Prostate gland (tissue), 2 donors: Measurements from ENCODE around the gene C10orf67. TPM values are rescaled to one million over a fixed set of nuclear protein-coding genes. Genes with fewer than 3 reads are reported as not detected.

Experiments
- DNase-seq: peaks from one replicate; pipeline ENCODE4 v3.0.0-alpha.2; 2019; ENCODE audit warnings: low spot score
- H3K27ac ChIP-seq, 2 donors: fragments of 200-600 bp; sonication (generic); 2 replicates each; pipeline ENCODE4 v1.5.1; 2017 to 2019
- H3K27me3 ChIP-seq: fragments of 200-600 bp; sonication (generic); replicated peaks from 2 replicates; pipeline ENCODE4 v1.5.1; 2019; ENCODE audit not compliant: insufficient read depth
- H3K36me3 ChIP-seq, 2 donors: fragments of 200-600 bp; sonication (generic); 1 replicate in 1 of 2; 2 replicates in 1 of 2; pipeline versions ENCODE4 v1.5.1 to v1.8.1; 2017 to 2019
- H3K4me1 ChIP-seq: fragments of 200-600 bp; sonication (generic); replicated peaks from 2 replicates; pipeline ENCODE4 v1.5.1; 2019
- H3K4me3 ChIP-seq, 2 donors: fragments of 200-600 bp; sonication (generic); 2 replicates each; pipeline ENCODE4 v1.5.1; 2017 to 2019
- H3K9me3 ChIP-seq: fragments of 200-600 bp; sonication (generic); 2 replicates; pipeline ENCODE4 v1.5.1; 2017
- CTCF ChIP-seq, 4 experiments: fragments of 200-600 bp in 2 of 4; fragments of 450-650 bp in 2 of 4; sonication (generic) in 2 of 4; IDR thresholded peaks; 1 replicate in 3 of 4; 2 replicates in 1 of 4; pipeline ENCODE4 v1.5.1; 2016 to 2019; ENCODE audit warnings: antibody characterized with exemption in 4 of 4, mild to moderate bottlenecking in 2 of 4, moderate library complexity in 2 of 4
- POLR2A ChIP-seq: fragments of 450-650 bp; IDR thresholded peaks from one replicate; pipeline ENCODE4 v1.6.1; 2016; ENCODE audit warnings: antibody characterized with exemption, mild to moderate bottlenecking
- POLR2AphosphoS5 ChIP-seq: sonication (generic); formaldehyde crosslinking; IDR thresholded peaks from one replicate; pipeline ENCODE4 v1.6.1; 2017; ENCODE audit warnings: antibody characterized with exemption
- WGBS: methylation state at CpG from one replicate; pipeline ENCODE4 v1.1.5; 2018; 5-methylcytosine and 5-hydroxymethylcytosine counted together
- intact Hi-C: fragments of 100-400 bp; cut with DNase I; formaldehyde crosslinking; loops from one replicate; pipeline ENCODE4 v1.14.2; 2022
- total RNA-seq, 2 donors: library from RNA; depleted of rRNA; stranded (reverse); fragments of >200 nt; gene quantifications; one replicate each; pipeline ENCODE4 v1.1.0, GENCODE V29; 2016

The C10orf67 gene
- total RNA-seq, 2 donors from 2014 or later: 1.0 TPM; not detected in 1

DNA sequence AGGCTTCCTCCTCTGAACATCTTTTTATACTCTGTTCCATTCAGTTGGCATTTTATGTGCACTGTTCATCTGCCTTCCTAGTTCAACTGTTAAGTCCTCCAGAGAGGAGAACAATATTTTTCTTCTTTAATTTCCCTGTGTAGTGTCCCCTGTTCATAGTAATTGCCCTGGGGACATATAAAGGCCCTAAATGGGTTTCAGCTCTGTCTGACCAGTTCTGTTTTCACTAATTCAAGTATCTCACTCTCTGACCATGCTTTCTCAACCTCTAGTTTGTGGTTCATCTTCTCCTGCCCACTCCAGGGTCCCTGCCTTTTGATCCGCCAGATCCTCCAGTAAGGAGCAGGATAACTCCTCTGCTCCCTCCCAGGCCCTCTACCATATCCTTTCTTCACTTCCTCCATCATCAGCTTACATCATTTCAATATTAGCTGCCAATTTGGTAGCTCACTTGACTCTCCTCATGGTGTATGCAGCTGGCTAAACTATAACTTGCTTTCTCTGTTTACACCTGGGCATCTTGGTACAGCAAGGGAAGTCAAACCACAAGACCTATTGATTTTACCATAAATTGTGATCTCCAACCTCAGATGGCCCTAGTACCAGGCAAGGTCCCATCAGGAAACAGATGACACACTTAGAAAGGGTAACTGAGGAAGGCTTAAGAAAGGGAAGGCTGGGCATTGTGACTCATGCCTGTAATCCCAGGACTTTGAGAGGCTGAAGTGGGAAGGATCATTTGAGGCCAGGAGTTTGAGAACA, 17.7 kb upstream of the C10orf67 start:
- H3K4me3 ChIP-seq: no peak overlapping the region
- H3K9me3 ChIP-seq: no peaks in the 10 kb centered on the region
- TF ChIP-seq CTCF (IDR thresholded peaks at IDR 0.05) (no peak), POLR2A (no peak), POLR2AphosphoS5 (no peak)
- H3K4me1 ChIP-seq: no peaks in the 10 kb centered on the region
- H3K27me3 ChIP-seq: no peaks in the 10 kb centered on the region
- DNase-seq: no peak
- intact Hi-C loops: no loop called here
- no peak overlapping the region for H3K27ac ChIP-seq
- H3K36me3 ChIP-seq: no peaks in the 10 kb centered on the region
- 97% methylated on average over 1 of the region's 1 CpG for WGBS

GRCh38 chr10:23361665-23362064, 17.1 kb upstream of the C10orf67 start:
- no peaks in the 10 kb centered on the region for H3K36me3 ChIP-seq
- H3K9me3 ChIP-seq: no peaks in the 10 kb centered on the region
- H3K27ac ChIP-seq: no peak overlapping the region
- DNase-seq: no peak
- H3K27me3 ChIP-seq: no peaks in the 10 kb centered on the region
- intact Hi-C loops: no loop called here
- TF ChIP-seq CTCF (IDR thresholded peaks at IDR 0.05) (no peak), POLR2A (no peak), POLR2AphosphoS5 (no peak)
- 90% methylated on average over 2 of the region's 2 CpGs for WGBS
- no peak overlapping the region for H3K4me3 ChIP-seq
- no peaks in the 10 kb centered on the region for H3K4me1 ChIP-seq

DNA sequence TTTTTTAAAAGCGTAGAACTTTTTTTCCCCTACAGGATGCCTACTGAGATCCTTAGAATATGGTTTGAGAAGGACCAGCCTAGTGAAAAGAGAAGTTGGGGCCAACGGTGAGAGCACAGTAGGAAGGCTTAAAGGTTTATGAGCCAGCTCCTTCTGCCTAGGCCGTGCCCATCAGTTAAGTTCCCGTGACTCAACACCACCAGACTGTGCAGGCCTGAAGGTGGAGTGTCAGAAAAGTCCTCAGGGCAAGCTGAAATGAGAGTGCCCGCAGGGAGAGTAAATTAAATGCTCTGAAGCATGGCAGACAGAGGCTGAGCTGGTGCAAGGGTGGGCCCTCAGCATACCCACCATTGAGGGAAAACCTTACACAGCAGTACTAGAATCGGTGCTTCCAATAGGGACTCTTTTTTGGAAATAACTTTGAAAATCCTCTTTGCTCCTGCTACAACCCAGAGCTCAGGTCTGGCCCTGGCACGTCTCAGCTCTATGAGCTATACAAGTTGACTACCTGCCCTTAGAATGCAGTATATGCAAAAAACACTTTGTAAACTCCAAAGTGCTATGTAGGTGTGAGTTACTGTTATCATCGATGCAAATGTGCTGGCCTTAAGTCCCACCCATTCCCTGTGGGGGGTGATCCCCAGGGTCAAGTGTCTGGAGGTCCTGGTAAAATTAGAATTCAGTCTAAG, 15.2 kb upstream of the C10orf67 start:
- Histone ChIP-seq H3K27ac (no peak overlapping the region), H3K27me3 (no peaks in the 10 kb centered on the region), H3K4me1 (no peaks in the 10 kb centered on the region), H3K9me3 (no peaks in the 10 kb centered on the region), H3K36me3 (no peaks in the 10 kb centered on the region), H3K4me3 (no peak overlapping the region)
- intact Hi-C loops: no loop called here
- DNase-seq: no peak
- 84% methylated on average over 8 of the region's 8 CpGs for WGBS
- TF ChIP-seq POLR2AphosphoS5: no peak
- no peak for TF ChIP-seq POLR2A

- Histone ChIP-seq H3K36me3 (no peaks in the 10 kb centered on the region), H3K4me1 (no peaks in the 10 kb centered on the region), H3K27ac (no peak overlapping the region), H3K27me3 (no peaks in the 10 kb centered on the region), H3K9me3 (no peaks in the 10 kb centered on the region), H3K4me3 (no peak overlapping the region)
- intact Hi-C loops: no loop called here
- WGBS: 84% methylated on average over 2 of the region's 2 CpGs
- no peak for DNase-seq
- TF ChIP-seq POLR2A: no peak
- no peak for TF ChIP-seq CTCF (IDR thresholded peaks at IDR 0.05)
- TF ChIP-seq POLR2AphosphoS5: no peak
Observed at GRCh38 chr10:23358357-23358756, 13.8 kb upstream of the C10orf67 start.

DNA sequence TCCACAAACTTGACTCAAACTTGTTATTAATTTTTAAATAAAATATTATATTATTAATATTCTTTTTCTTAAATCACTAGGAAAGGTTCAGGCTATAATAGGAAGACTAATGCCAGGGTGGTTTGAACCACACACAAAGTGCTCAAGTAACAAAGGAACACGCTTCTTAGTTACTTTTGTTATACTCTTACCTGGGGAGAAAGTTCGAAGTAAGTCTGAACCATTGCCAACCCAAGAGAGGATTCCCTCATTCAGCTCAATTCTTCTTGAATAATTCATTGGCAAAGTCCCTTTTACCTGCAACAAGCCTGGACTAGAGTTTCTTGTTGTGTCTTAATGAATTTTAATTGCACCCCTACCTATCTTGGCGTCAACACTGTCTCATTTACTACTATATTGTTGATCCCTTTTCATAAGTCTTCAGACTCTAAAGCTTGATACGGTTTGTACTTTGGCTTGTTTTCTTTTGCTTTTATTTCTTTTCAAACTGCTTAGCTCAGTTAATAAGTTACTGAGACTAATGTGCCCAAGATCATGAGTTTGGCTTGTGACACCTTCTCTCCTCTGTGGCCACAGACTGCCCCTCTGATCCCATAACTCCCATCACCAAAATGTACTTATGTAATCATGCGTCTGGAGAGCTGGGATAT, 10.2 kb upstream of the C10orf67 start:
- no peak overlapping the region for H3K4me3 ChIP-seq
- no peak for DNase-seq
- no peaks in the 10 kb centered on the region for H3K4me1 ChIP-seq
- intact Hi-C loops: no loop called here
- TF ChIP-seq CTCF (IDR thresholded peaks at IDR 0.05): no peak
- no peak overlapping the region for H3K27ac ChIP-seq
- no peaks in the 10 kb centered on the region for H3K36me3 ChIP-seq
- no peaks in the 10 kb centered on the region for H3K27me3 ChIP-seq
- 53% methylated on average over 5 of the region's 5 CpGs for WGBS
- H3K9me3 ChIP-seq: no peaks in the 10 kb centered on the region
